ENCODE data around the gene OR1F1. TPM values are rescaled to one million over a fixed set of nuclear protein-coding genes. Genes with fewer than 3 reads are reported as not detected.
A peak's percentile ranks its signal among the peaks of the same experiment; 100 is the strongest.

OR1F1 gene
- total and polyA plus RNA-seq, 2 experiments from 2014 or later, result not detected

GRCh38 chr16:3148256-3149192 lies 39.5 kb upstream of the OR1F1 start:
- H3K36me3 ChIP-seq, result no peaks in the 10 kb centered on the region
- TF ChIP-seq CTCF (IDR thresholded peaks at IDR 0.05; ENCODE audit: low read depth, low read length), result no peak
- H3K9me3 ChIP-seq (ENCODE audit: low read depth), result no peaks in the 10 kb centered on the region
- no peak for DNase-seq (ENCODE audit: low read depth in 1 of 2, low spot score in 1 of 2)
- peaks cover 6% of the 10 kb centered on the region for H3K27me3 ChIP-seq
- H3K4me1 ChIP-seq (ENCODE audit: low read depth), result peaks cover 10% of the 10 kb centered on the region
- no peak overlapping the region for H3K27ac ChIP-seq
- H3K4me3 ChIP-seq, result no peak overlapping the region

DNA sequence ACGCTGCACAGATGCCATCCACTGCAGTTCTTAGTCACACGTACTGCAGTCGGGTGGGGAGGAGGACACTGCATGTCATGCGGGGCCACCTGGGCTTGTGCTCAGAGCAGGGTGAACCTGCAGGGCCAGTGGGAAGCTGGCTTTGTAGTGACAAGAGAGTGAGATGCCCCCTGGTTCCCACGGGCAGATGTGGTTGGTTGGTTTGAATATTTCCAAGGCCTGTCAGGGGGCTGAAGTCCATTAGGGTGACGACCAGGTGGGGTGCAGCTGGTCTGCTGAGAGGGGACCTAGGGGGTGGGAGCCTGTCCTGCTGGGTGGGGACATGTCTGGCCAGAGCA lies 38.8 kb upstream of the OR1F1 start:
- Histone ChIP-seq H3K27ac (no peak overlapping the region), H3K9me3 (ENCODE audit: low read depth) (no peaks in the 10 kb centered on the region), H3K27me3 (peaks cover 6% of the 10 kb centered on the region), H3K4me3 (no peak overlapping the region), H3K4me1 (ENCODE audit: low read depth) (peaks cover 6% of the 10 kb centered on the region), H3K36me3 (no peaks in the 10 kb centered on the region)
- no peak for TF ChIP-seq CTCF (IDR thresholded peaks at IDR 0.05; ENCODE audit: low read depth, low read length)
- no peak for DNase-seq (ENCODE audit: low read depth in 1 of 2, low spot score in 1 of 2)

- peak; percentile 58 for TF ChIP-seq CTCF (IDR thresholded peaks at IDR 0.05; ENCODE audit: low read depth, low read length)
- Histone ChIP-seq H3K9me3 (ENCODE audit: low read depth) (no peaks in the 10 kb centered on the region), H3K4me3 (peak overlapping the region; percentile 52), H3K27ac (no peak overlapping the region), H3K36me3 (no peaks in the 10 kb centered on the region), H3K27me3 (peaks cover 6% of the 10 kb centered on the region), H3K4me1 (ENCODE audit: low read depth) (peaks cover 6% of the 10 kb centered on the region)
- DNase-seq (ENCODE audit: low read depth in 1 of 2, low spot score in 1 of 2), result peak; percentile 77 to 83
Measured at GRCh38 chr16:3149630-3150345, 38.2 kb upstream of the OR1F1 start.

DNA sequence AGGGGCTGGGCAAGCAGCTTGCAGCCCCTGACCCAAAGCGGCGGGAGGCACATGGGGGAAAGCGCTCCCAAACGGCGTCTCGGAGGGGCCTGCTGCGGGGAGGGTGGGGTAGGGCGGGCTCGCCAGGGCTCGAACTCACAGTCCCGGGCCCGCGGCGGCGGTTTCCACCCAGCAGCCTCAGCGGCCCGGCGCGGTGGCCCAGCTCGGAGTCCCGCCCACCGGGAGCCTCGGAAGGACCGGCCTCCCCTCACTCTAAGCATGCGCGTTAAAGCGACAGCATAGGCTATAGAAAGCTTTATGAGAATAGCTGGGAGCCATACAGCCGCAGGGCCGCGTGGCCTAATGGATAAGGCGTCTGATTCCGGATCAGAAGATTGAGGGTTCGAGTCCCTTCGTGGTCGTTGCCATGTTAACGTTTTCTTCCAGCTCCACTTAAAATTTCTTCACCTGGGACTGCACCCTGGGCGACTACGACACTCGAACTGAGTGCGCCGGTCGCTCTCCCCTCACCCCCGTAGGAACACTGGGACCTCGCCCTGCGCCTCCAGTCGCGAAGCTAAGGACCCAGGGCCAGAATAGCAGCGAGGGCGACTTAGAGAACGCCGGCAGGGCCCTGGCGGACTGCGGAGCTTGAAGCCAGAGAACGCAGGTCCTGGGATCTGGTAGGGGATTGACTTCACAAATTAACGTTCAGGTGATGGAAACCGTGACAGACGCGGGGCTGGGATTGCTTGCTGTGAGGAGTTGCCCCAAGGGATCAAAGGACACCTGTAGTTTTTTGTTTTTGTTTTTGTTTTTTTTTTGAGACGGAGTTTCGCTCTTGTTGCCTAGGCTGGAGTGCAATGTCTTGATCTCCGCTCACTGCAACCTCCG lies 37.4 kb upstream of the OR1F1 start:
- Histone ChIP-seq H3K9me3 (ENCODE audit: low read depth) (no peaks in the 10 kb centered on the region), H3K4me1 (ENCODE audit: low read depth) (peaks cover 3% of the 10 kb centered on the region), H3K4me3 (peak overlapping the region; percentile 52), H3K27ac (peak overlapping the region; percentile 74), H3K36me3 (no peaks in the 10 kb centered on the region), H3K27me3 (peaks cover 6% of the 10 kb centered on the region)
- no peak for TF ChIP-seq CTCF (IDR thresholded peaks at IDR 0.05; ENCODE audit: low read depth, low read length)
- peak; percentile 97 for DNase-seq (ENCODE audit: low read depth in 1 of 2, low spot score in 1 of 2)

- TF ChIP-seq CTCF (IDR thresholded peaks at IDR 0.05; ENCODE audit: low read depth, low read length), result no peak
- Histone ChIP-seq H3K27me3 (peaks cover 12% of the 10 kb centered on the region), H3K4me3 (peak overlapping the region; percentile 31), H3K4me1 (ENCODE audit: low read depth) (no peaks in the 10 kb centered on the region), H3K9me3 (ENCODE audit: low read depth) (no peaks in the 10 kb centered on the region), H3K27ac (no peak overlapping the region), H3K36me3 (no peaks in the 10 kb centered on the region)
- no peak for DNase-seq (ENCODE audit: low read depth in 1 of 2, low spot score in 1 of 2)
Measured at GRCh38 chr16:3152027-3152276, 36.1 kb upstream of the OR1F1 start.
